Measurements from ENCODE around the gene CABP4. TPM values are rescaled to one million over a fixed set of nuclear protein-coding genes. Genes with fewer than 3 reads are reported as not detected.
A peak's percentile ranks its signal among the peaks of the same experiment; 100 is the strongest.

Gene CABP4
- total RNA-seq, 1 experiment from 2014 or later: 2.5 TPM

GRCh38 chr11:67486481-67487195, 31.5 kb downstream of the CABP4 start:
- no peaks in the 10 kb centered on the region for H4K20me1 ChIP-seq (ENCODE audit: insufficient read depth)
- peaks cover 17% of the 10 kb centered on the region for H3K4me1 ChIP-seq (replicated peaks; ENCODE audit: insufficient read depth)
- no peak overlapping the region for H3K4me2 ChIP-seq
- H3K27me3 ChIP-seq (ENCODE audit: insufficient read depth, low read depth): no peaks in the 10 kb centered on the region
- no peak overlapping the region for H3K4me3 ChIP-seq
- H3K27ac ChIP-seq: no peak overlapping the region
- no peak overlapping the region for H2AFZ ChIP-seq
- peaks cover 21% of the 10 kb centered on the region for H3K79me2 ChIP-seq (ENCODE audit: low read depth)
- peaks cover 32% of the 10 kb centered on the region; the same call in 1 of the 2 replicates for H3F3A ChIP-seq (ENCODE audit: insufficient read depth, low read depth)
- no peaks in the 10 kb centered on the region for H3K9me2 ChIP-seq (ENCODE audit: insufficient read depth)
- peak in 1 of 2 experiments; percentile 13 for DNase-seq
- BruUV-seq (replicated peaks): no TSS peak
- no peaks in the 10 kb centered on the region for H3K9me3 ChIP-seq (ENCODE audit: insufficient read depth, low read depth)
- no peak for TF ChIP-seq EZH2 (IDR thresholded peaks at IDR 0.05; ENCODE audit: low read depth)
- no peak for TF ChIP-seq CTCF (conservative IDR thresholded peaks at IDR 0.05)
- intact Hi-C loops (cut with micrococcal nuclease; ENCODE audit: unreplicated experiment): no loop called here
- no peaks in the 10 kb centered on the region for H3K36me3 ChIP-seq (ENCODE audit: low read depth)
- ChIA-PET CTCF (no interaction called here), POLR2A (ENCODE audit: unreplicated experiment) (interaction anchor here (0.7 kb wide), 1 partner anchor 1628 kb away, joined by 3 read pairs; no protein-coding TSS in a partner anchor)

- Histone ChIP-seq H4K20me1 (ENCODE audit: insufficient read depth) (0 out of 2 replicates have a peak, but pooled peaks cover 5% of the 10 kb centered on the region), H3K4me1 (replicated peaks; ENCODE audit: insufficient read depth) (no peaks in the 10 kb centered on the region), H3K27ac (no peak overlapping the region), H3K36me3 (ENCODE audit: low read depth) (no peaks in the 10 kb centered on the region), H3K27me3 (ENCODE audit: insufficient read depth, low read depth) (no peaks in the 10 kb centered on the region), H2AFZ (no peak overlapping the region), H3K79me2 (ENCODE audit: low read depth) (peaks cover 9% of the 10 kb centered on the region), H3F3A (ENCODE audit: insufficient read depth, low read depth) (peaks cover 25% of the 10 kb centered on the region; the same call in 1 of the 2 replicates), H3K9me3 (ENCODE audit: insufficient read depth, low read depth) (no peaks in the 10 kb centered on the region), H3K4me3 (no peak overlapping the region), H3K9me2 (ENCODE audit: insufficient read depth) (no peaks in the 10 kb centered on the region), H3K4me2 (no peak overlapping the region)
- TF ChIP-seq CTCF (conservative IDR thresholded peaks at IDR 0.05): no peak
- no peak for TF ChIP-seq EZH2 (IDR thresholded peaks at IDR 0.05; ENCODE audit: low read depth)
- intact Hi-C loops (cut with micrococcal nuclease; ENCODE audit: unreplicated experiment): no loop called here
- ChIA-PET CTCF (no interaction called here), POLR2A (ENCODE audit: unreplicated experiment) (interaction anchor here (0.7 kb wide), 1 partner anchor 271 kb away, joined by 3 read pairs; no protein-coding TSS in a partner anchor)
- DNase-seq: peak in 1 of 2 experiments; percentile 34
- BruUV-seq (replicated peaks): no TSS peak
Measured at GRCh38 chr11:67489203-67489884, 34.2 kb downstream of the CABP4 start.

GRCh38 chr11:67489885-67490726, 35.0 kb downstream of the CABP4 start:
- no peaks in the 10 kb centered on the region for H3K36me3 ChIP-seq (ENCODE audit: low read depth)
- no peak for TF ChIP-seq EZH2 (IDR thresholded peaks at IDR 0.05; ENCODE audit: low read depth)
- peaks cover 1% of the 10 kb centered on the region; the same call in 1 of the 2 replicates for H3K79me2 ChIP-seq (ENCODE audit: low read depth)
- no peak overlapping the region for H3K4me3 ChIP-seq
- H4K20me1 ChIP-seq (ENCODE audit: insufficient read depth): 0 out of 2 replicates have a peak, but pooled peaks cover 5% of the 10 kb centered on the region
- peaks cover 23% of the 10 kb centered on the region; the same call in 1 of the 2 replicates for H3F3A ChIP-seq (ENCODE audit: insufficient read depth, low read depth)
- no peaks in the 10 kb centered on the region for H3K9me3 ChIP-seq (ENCODE audit: insufficient read depth, low read depth)
- no peaks in the 10 kb centered on the region for H3K27me3 ChIP-seq (ENCODE audit: insufficient read depth, low read depth)
- ChIA-PET POLR2A (ENCODE audit: unreplicated experiment) (interaction anchor here (0.5 kb wide), 1 partner anchor 311 kb away, joined by 9 read pairs; no protein-coding TSS in a partner anchor), CTCF (no interaction called here)
- no peaks in the 10 kb centered on the region for H3K4me1 ChIP-seq (replicated peaks; ENCODE audit: insufficient read depth)
- H3K4me2 ChIP-seq: no peak overlapping the region
- TSS peak; percentile 15 for BruUV-seq (replicated peaks)
- DNase-seq: peak in 1 of 2 experiments; percentile 34
- no peak overlapping the region for H3K27ac ChIP-seq
- intact Hi-C loops (cut with micrococcal nuclease; ENCODE audit: unreplicated experiment): no loop called here
- no peaks in the 10 kb centered on the region for H3K9me2 ChIP-seq (ENCODE audit: insufficient read depth)
- no peak overlapping the region for H2AFZ ChIP-seq
